Parietal lobe (tissue), 1 donor: Measurements from ENCODE around the gene IFNA17. TPM values are rescaled to one million over a fixed set of nuclear protein-coding genes. Genes with fewer than 3 reads are reported as not detected.

Source experiments
- total RNA-seq: library from RNA; depleted of rRNA; stranded (reverse); fragments of >200 nt; gene quantifications from one replicate; pipeline ENCODE4 v1.2.3, GENCODE V29; 2014

IFNA17 gene
- not detected for total RNA-seq

GRCh38 chr9:21228122-21228521 is at the start of gene IFNA17:
TSS of gene IFNA17 (minus strand) at chr9:21228222. CDS start at chr9:21228173, 49 bp downstream.

GRCh38 chr9:21239911-21240310 is 11.9 kb upstream of the IFNA17 start, which contains the start of gene IFNA14:
TSS of gene IFNA14 (minus strand) at chr9:21240005. CDS start at chr9:21239935, 70 bp downstream.

DNA sequence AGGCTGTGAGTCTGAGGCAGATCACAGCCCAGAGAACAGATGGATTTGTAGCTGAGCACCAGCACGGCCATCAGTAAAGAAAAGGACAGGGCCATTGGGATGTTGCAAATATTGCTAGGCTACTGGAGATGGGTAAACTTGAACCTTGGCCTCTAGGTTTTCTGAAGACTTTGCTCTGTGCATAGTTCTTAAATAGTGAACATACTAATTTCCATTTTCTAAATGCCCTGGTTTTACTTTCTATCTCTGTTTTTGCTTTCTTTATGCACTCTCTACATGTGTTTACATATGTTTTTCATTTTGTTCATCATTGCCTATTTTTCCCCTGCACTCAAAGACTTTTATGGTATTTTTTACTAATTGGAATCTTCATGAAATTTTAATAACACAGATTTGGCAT is 10.8 kb downstream of the IFNA17 start, which contains the start of gene IFNA16:
IFNA16 (minus strand) TSS at position 101 of the 400 bp plus-strand sequence; CDS start at position 95, 6 bp downstream.

DNA sequence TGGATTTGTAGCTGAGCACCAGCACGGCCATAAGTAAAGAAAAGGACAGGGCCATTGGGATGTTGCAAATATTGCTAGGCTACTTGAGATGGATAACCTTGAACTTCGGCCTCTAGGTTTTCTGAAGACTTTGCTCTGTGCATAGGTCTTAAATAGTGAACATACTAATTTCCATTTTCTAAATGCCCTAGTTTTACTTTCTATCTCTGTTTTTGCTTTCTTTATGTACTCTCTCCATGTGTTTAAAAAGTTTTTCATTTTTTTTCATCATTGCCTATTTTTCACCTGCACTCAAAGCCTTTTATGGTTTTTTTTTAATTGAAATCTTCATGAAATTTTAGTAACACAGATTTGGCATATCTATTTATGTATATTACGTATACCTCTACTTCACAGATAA is 21.0 kb downstream of the IFNA17 start, which contains the start of gene IFNA10:
IFNA10 (minus strand) TSS at position 101 of the 400 bp plus-strand sequence; CDS start at position 55, 46 bp downstream.

GRCh38 chr9:21202105-21202504 is 25.9 kb downstream of the IFNA17 start, which contains the start of gene IFNA7:
TSS of gene IFNA7 (minus strand) at chr9:21202205. CDS start at chr9:21202165, 40 bp downstream.

GRCh38 chr9:21187487-21187886 is 40.5 kb downstream of the IFNA17 start, which contains the start of gene IFNA4:
TSS of gene IFNA4 (minus strand) at chr9:21187587. CDS start at chr9:21187531, 56 bp downstream.

Other genes with a start within 250 kb of the IFNA17 start
- 0.94 TPM for gene HACD4, start 196.6 kb downstream of the IFNA17 start, total RNA-seq
- not detected for gene IFNB1, start 150.3 kb downstream of the IFNA17 start, total RNA-seq
- not detected for gene IFNW1, start 86.4 kb downstream of the IFNA17 start, total RNA-seq
- gene IFNA21, start 61.6 kb downstream of the IFNA17 start, total RNA-seq = not detected
- gene IFNA4, start 40.6 kb downstream of the IFNA17 start, total RNA-seq = not detected
- not detected for gene IFNA7, start 26.0 kb downstream of the IFNA17 start, total RNA-seq
- gene IFNA10, start 21.1 kb downstream of the IFNA17 start, total RNA-seq = not detected
- gene IFNA16, start 10.9 kb downstream of the IFNA17 start, total RNA-seq = not detected
- gene IFNA14, start 11.8 kb upstream of the IFNA17 start, total RNA-seq = not detected
- not detected for gene IFNA5, start 77.1 kb upstream of the IFNA17 start, total RNA-seq
- gene KLHL9, start 107.2 kb upstream of the IFNA17 start, total RNA-seq = 73.6 TPM
- not detected for gene IFNA6, start 122.7 kb upstream of the IFNA17 start, total RNA-seq
- not detected for gene IFNA13, start 139.8 kb upstream of the IFNA17 start, total RNA-seq
- not detected for gene IFNA2, start 157.2 kb upstream of the IFNA17 start, total RNA-seq
- not detected for gene IFNA8, start 180.9 kb upstream of the IFNA17 start, total RNA-seq
- not detected for gene IFNA1, start 212.2 kb upstream of the IFNA17 start, total RNA-seq